ENCODE measurements around the gene STYXL1. TPM values are rescaled to one million over a fixed set of nuclear protein-coding genes. Genes with fewer than 3 reads are reported as not detected.
A peak's percentile ranks its signal among the peaks of the same experiment; 100 is the strongest.

The STYXL1 gene
- total and polyA plus RNA-seq, 2 experiments from 2014 or later = 28.0 to 39.2 TPM

DNA sequence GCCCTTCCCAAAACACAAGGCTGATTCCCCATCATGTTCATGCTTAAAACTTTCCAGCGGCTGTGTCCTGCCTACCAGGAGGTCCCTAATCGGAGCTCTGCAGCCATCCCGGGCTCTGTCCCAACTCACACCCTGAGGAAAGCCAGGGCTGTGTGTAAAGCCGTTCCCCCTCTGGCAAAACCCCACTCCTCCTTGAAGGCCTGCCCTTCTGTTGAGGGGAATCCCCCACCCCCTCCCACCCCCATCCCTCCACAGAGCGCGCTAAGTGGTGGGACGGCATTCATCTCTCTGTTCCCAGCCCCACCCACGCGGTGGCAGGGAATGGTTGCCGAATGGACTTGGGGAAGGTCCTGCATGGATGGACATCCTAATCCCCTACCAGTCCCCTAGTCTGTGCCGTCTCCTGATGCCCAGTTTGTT lies 52.7 kb downstream of the STYXL1 start:
- Mint-ChIP-seq H3K9me3 (no peaks in the 10 kb centered on the region; the same call in 2 of the 3 replicates), H3K27ac (peak overlapping the region; percentile 94; the same call in 1 of the 2 replicates), H3K4me3 (peak overlapping the region; percentile 77), H3K27me3 (ENCODE audit: insufficient read depth, low read depth, poor library complexity) (peaks cover 13% of the 10 kb centered on the region), H3K4me1 (peaks cover 28% of the 10 kb centered on the region), H3K36me3 (ENCODE audit: low read depth) (peaks cover 18% of the 10 kb centered on the region)
- Histone ChIP-seq H3K27me3 (ENCODE audit: insufficient read depth) (no peaks in the 10 kb centered on the region), H3K27ac (ENCODE audit: low read depth) (peak overlapping the region; percentile 89), H3K36me3 (ENCODE audit: insufficient read depth) (no peaks in the 10 kb centered on the region), H2AFZ (peak overlapping the region; percentile 43; the same call in 1 of the 2 replicates), H3K4me3 (peak overlapping the region; percentile 91), H3K4me1 (ENCODE audit: insufficient read depth) (peaks cover 11% of the 10 kb centered on the region), H3F3A (replicated peaks; ENCODE audit: low read depth) (peaks cover 10% of the 10 kb centered on the region; the same call in 1 of the 2 replicates), H3K79me2 (replicated peaks; ENCODE audit: insufficient read depth) (no peaks in the 10 kb centered on the region), H3K4me2 (peak overlapping the region; percentile 78), H3K9me2 (ENCODE audit: insufficient read depth) (no peaks in the 10 kb centered on the region), H4K20me1 (replicated peaks; ENCODE audit: insufficient read depth) (no peaks in the 10 kb centered on the region)
- ATAC-seq (peak; percentile 2; the same call in 2 of the 3 replicates), DNase-seq (ENCODE audit: low spot score) (no peak)
- TF ChIP-seq EZH2 (IDR thresholded peaks at IDR 0.05; ENCODE audit: low read depth, unreplicated experiment) (no peak), ETS1 (IDR thresholded peaks at IDR 0.05) (no peak), EZH2phosphoT487 (IDR thresholded peaks at IDR 0.05; ENCODE audit: unreplicated experiment) (no peak), NANOG (IDR thresholded peaks at IDR 0.05; ENCODE audit: borderline replicate concordance) (no peak), ZNF331 (CRISPR knock-in tag; IDR thresholded peaks at IDR 0.05; ENCODE audit: low read depth) (no peak), JUNB (IDR thresholded peaks at IDR 0.05; ENCODE audit: unreplicated experiment) (no peak), ZNF114 (CRISPR knock-in tag; IDR thresholded peaks at IDR 0.05) (no peak), STAT1 (IDR thresholded peaks at IDR 0.05; ENCODE audit: unreplicated experiment) (no peak), CTCF (conservative IDR thresholded peaks at IDR 0.05; ENCODE audit: low read depth in 2 of 2) (no peak), ZNF462 (CRISPR knock-in tag; IDR thresholded peaks at IDR 0.05) (no peak), CREB1 (CRISPR knock-in tag; IDR thresholded peaks at IDR 0.05; ENCODE audit: low read depth) (no peak)
- TF ChIP-seq, protein P1, sequence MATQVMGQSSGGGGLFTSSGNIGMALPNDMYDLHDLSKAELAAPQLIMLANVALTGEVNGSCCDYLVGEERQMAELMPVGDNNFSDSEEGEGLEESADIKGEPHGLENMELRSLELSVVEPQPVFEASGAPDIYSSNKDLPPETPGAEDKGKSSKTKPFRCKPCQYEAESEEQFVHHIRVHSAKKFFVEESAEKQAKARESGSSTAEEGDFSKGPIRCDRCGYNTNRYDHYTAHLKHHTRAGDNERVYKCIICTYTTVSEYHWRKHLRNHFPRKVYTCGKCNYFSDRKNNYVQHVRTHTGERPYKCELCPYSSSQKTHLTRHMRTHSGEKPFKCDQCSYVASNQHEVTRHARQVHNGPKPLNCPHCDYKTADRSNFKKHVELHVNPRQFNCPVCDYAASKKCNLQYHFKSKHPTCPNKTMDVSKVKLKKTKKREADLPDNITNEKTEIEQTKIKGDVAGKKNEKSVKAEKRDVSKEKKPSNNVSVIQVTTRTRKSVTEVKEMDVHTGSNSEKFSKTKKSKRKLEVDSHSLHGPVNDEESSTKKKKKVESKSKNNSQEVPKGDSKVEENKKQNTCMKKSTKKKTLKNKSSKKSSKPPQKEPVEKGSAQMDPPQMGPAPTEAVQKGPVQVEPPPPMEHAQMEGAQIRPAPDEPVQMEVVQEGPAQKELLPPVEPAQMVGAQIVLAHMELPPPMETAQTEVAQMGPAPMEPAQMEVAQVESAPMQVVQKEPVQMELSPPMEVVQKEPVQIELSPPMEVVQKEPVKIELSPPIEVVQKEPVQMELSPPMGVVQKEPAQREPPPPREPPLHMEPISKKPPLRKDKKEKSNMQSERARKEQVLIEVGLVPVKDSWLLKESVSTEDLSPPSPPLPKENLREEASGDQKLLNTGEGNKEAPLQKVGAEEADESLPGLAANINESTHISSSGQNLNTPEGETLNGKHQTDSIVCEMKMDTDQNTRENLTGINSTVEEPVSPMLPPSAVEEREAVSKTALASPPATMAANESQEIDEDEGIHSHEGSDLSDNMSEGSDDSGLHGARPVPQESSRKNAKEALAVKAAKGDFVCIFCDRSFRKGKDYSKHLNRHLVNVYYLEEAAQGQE (IDR thresholded peaks at IDR 0.05; ENCODE audit: unreplicated experiment) = no peak

All from GM23338 (cell line).